ENCODE data around the gene RFX8.
"Not testable (repeated sequence)": the region's sequence is repeated elsewhere in the genome, so short reads cannot be mapped to it uniquely, and the experiment has no call there.

GRCh38 chr2:101505276-101505675 lies 30.4 kb upstream of the RFX8 start:
- not testable (repeated sequence) for TF ChIP-seq ZNF529 (tag by site-specific recombination; IDR thresholded peaks at IDR 0.05; ENCODE audit: insufficient replicate concordance); CTCF (tag by site-specific recombination; IDR thresholded peaks at IDR 0.05); ZBTB26 (tag by site-specific recombination; optimal IDR thresholded peaks at IDR 0.05); SP7 (tag by site-specific recombination; IDR thresholded peaks at IDR 0.05); ZNF18 (tag by site-specific recombination; IDR thresholded peaks at IDR 0.05); ZNF132 (tag by site-specific recombination; IDR thresholded peaks at IDR 0.05; ENCODE audit: borderline replicate concordance); ZNF26 (tag by site-specific recombination; IDR thresholded peaks at IDR 0.05); MYNN (tag by site-specific recombination; IDR thresholded peaks at IDR 0.05; ENCODE audit: borderline replicate concordance); ZNF114 (tag by site-specific recombination; IDR thresholded peaks at IDR 0.05); ZNF362 (tag by site-specific recombination; IDR thresholded peaks at IDR 0.05)

Measured in HEK293 (cell line).